HepG2 (cell line): ENCODE results near the gene CBX2. TPM values are rescaled to one million over a fixed set of nuclear protein-coding genes. Genes with fewer than 3 reads are reported as not detected.
A peak's percentile ranks its signal among the peaks of the same experiment; 100 is the strongest.

ENCODE experiments used
- AGO1 ChIP-seq: fragments of 200-400 bp; formaldehyde crosslinking; IDR thresholded peaks from 2 replicates; pipeline ENCODE4 v1.6.1; 2017; ENCODE audit warnings: mild to moderate bottlenecking, low read depth, low read length, moderate library complexity; ENCODE audit not compliant: poor library complexity, severe bottlenecking
- ARID2 ChIP-seq: sonication (generic); formaldehyde crosslinking; IDR thresholded peaks from 2 replicates; pipeline ENCODE4 v1.8.1; 2022; ENCODE audit warnings: mild to moderate bottlenecking, missing genetic modification reagents, borderline replicate concordance
- CBFB ChIP-seq: sonication (generic); formaldehyde crosslinking; IDR thresholded peaks from 2 replicates; pipeline ENCODE4 v1.4.0; 2020; ENCODE audit warnings: missing genetic modification reagents
- EHMT2 ChIP-seq: fragments of 200-600 bp; sonication (generic); IDR thresholded peaks from 2 replicates; pipeline ENCODE4 v1.7.0; 2017; ENCODE audit warnings: antibody characterized with exemption, low read depth, low read length, borderline replicate concordance
- NFAT5 ChIP-seq: sonication (generic); formaldehyde crosslinking; IDR thresholded peaks from 2 replicates; pipeline ENCODE4 v1.4.0; 2020; ENCODE audit warnings: missing genetic modification reagents
- NFE2L1 ChIP-seq: sonication (generic); formaldehyde crosslinking; IDR thresholded peaks from 2 replicates; pipeline ENCODE4 v1.4.0; 2020; ENCODE audit warnings: missing genetic modification reagents, mild to moderate bottlenecking, borderline replicate concordance
- RARG ChIP-seq: sonication (generic); formaldehyde crosslinking; IDR thresholded peaks from 2 replicates; pipeline ENCODE4 v1.4.0; 2020; ENCODE audit warnings: low read depth, mild to moderate bottlenecking, missing genetic modification reagents
- REST ChIP-seq, 2 experiments: IDR thresholded peaks; 2 replicates each; pipeline ENCODE4 v1.6.1; 2011 to 2012; ENCODE audit warnings: low read length in 2 of 2, borderline replicate concordance in 1 of 2, low read depth in 1 of 2, mild to moderate bottlenecking in 1 of 2, moderate library complexity in 1 of 2
- TBP ChIP-seq: sonication (generic); formaldehyde crosslinking; IDR thresholded peaks from 2 replicates; pipeline ENCODE4 v1.5.0; 2020; ENCODE audit warnings: missing genetic modification reagents
- TCF12 ChIP-seq, 2 experiments: fragments of 450-650 bp in 1 of 2; sonication (generic) in 1 of 2; formaldehyde crosslinking in 1 of 2; IDR thresholded peaks; 2 replicates each; pipeline versions ENCODE4 v1.6.1 to v1.8.0; 2017 to 2022; ENCODE audit warnings: antibody characterized with exemption in 1 of 2, mild to moderate bottlenecking in 1 of 2, missing genetic modification reagents in 1 of 2, moderate library complexity in 1 of 2
- ZNF570 ChIP-seq: sonication (generic); formaldehyde crosslinking; IDR thresholded peaks from 2 replicates; pipeline ENCODE4 v1.4.0; 2020; ENCODE audit warnings: mild to moderate bottlenecking, missing genetic modification reagents, borderline replicate concordance
- ZNF572 ChIP-seq: sonication (generic); formaldehyde crosslinking; IDR thresholded peaks from 2 replicates; pipeline ENCODE4 v1.5.1; 2020; ENCODE audit warnings: mild to moderate bottlenecking, missing genetic modification reagents
- ZNF616 ChIP-seq: sonication (generic); formaldehyde crosslinking; IDR thresholded peaks from 2 replicates; pipeline ENCODE4 v1.5.0; 2020; ENCODE audit warnings: low read depth, mild to moderate bottlenecking, missing genetic modification reagents
- ZNF678 ChIP-seq: sonication (generic); formaldehyde crosslinking; IDR thresholded peaks from 2 replicates; pipeline ENCODE4 v1.4.0; 2020; ENCODE audit warnings: mild to moderate bottlenecking, missing genetic modification reagents
- ZNF773 ChIP-seq: sonication (generic); formaldehyde crosslinking; IDR thresholded peaks from 2 replicates; pipeline ENCODE4 v1.4.0; 2020; ENCODE audit warnings: missing genetic modification reagents, borderline replicate concordance
- polyA plus RNA-seq, 8 experiments: library from polyadenylated mRNA; depleted of rRNA in 3 of 8; stranded (reverse) in 7 of 8; unstranded in 1 of 8; fragments of >200 nt; fragmentation: Illumina TruSeq in 4 of 8; extraction: Trizol in 4 of 8; gene quantifications; 2 replicates each; pipeline versions ENCODE4 v1.2.1 to v1.2.3, GENCODE V29; 2011 to 2016; ENCODE audit warnings: low read depth in 4 of 8, missing spikeins in 1 of 8, mixed read lengths in 1 of 8; ENCODE audit not compliant: insufficient read depth in 1 of 8
- total RNA-seq, 5 experiments: library from RNA; depleted of rRNA; stranded (reverse); fragments of >200 nt; fragmentation: Illumina TruSeq; extraction: Trizol; gene quantifications; 2 replicates each; pipeline ENCODE4 v1.2.3, GENCODE V29; 2016; ENCODE audit warnings: low read depth in 1 of 5
- TF ChIP-seq, protein P1 (sequence below): IDR thresholded peaks from 2 replicates; pipeline ENCODE4 v1.6.1; 2016

CBX2 gene
- total and polyA plus RNA-seq, 2 of the 13 experiments (the other 11 are each of a cell fraction or from before 2014, with no cell fraction given), result 14.5 to 31.1 TPM

GRCh38 chr17:79798299-79799173 lies 20.6 kb downstream of the CBX2 start (continued):
- TF ChIP-seq, protein P1, sequence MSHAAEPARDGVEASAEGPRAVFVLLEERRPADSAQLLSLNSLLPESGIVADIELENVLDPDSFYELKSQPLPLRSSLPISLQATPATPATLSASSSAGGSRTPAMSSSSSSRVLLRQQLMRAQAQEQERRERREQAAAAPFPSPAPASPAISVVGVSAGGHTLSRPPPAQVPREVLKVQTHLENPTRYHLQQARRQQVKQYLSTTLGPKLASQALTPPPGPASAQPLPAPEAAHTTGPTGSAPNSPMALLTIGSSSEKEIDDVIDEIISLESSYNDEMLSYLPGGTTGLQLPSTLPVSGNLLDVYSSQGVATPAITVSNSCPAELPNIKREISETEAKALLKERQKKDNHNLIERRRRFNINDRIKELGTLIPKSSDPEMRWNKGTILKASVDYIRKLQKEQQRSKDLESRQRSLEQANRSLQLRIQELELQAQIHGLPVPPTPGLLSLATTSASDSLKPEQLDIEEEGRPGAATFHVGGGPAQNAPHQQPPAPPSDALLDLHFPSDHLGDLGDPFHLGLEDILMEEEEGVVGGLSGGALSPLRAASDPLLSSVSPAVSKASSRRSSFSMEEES (CRISPR knock-in tag), result 0 out of 2 replicates have a peak, but pooled peaks have one; percentile 37
- TF ChIP-seq EHMT2 (no peak), ZNF678 (CRISPR knock-in tag) (no peak), ZNF616 (CRISPR knock-in tag) (no peak), TCF12 (IDR thresholded peaks at IDR 0.05) (no peak), TCF12 (CRISPR knock-in tag; IDR thresholded peaks at IDR 0.05) (no peak), TBP (CRISPR knock-in tag) (no peak), REST (IDR thresholded peaks at IDR 0.05; ENCODE audit: borderline replicate concordance in 1 of 2, low read depth in 1 of 2, low read length in 2 of 2) (no peak), NFAT5 (CRISPR knock-in tag) (0 out of 2 replicates have a peak, but pooled peaks have one; percentile 73), ZNF572 (CRISPR knock-in tag) (no peak; the same call in 1 of the 2 replicates), ARID2 (no peak), ZNF773 (CRISPR knock-in tag) (no peak), RARG (CRISPR knock-in tag) (no peak), ZNF570 (CRISPR knock-in tag) (no peak), CBFB (no peak), AGO1 (peak; percentile 71), NFE2L1 (CRISPR knock-in tag) (0 out of 2 replicates have a peak, but pooled peaks have one; percentile 51)
